ENCODE measurements around the gene NRCAM.

NRCAM gene

GRCh38 chr7:108249453-108249852, 206.8 kb downstream of the NRCAM start:
- Histone ChIP-seq H3K9me3 (ENCODE audit: control insufficient read depth, low read length) (no peaks in the 10 kb centered on the region), H2AFZ (ENCODE audit: low read depth, low read length) (no peak overlapping the region), H3K14ac (ENCODE audit: low read length in 2 of 2) (no peak overlapping the region), H2BK12ac (ENCODE audit: low read length in 2 of 2) (no peak overlapping the region), H3K23ac (ENCODE audit: low read length in 2 of 2) (no peak overlapping the region), H3K9ac (ENCODE audit: low read length) (no peak overlapping the region), H3K4me1 (ENCODE audit: control insufficient read depth, insufficient read depth, low read depth, low read length) (peaks cover 2% of the 10 kb centered on the region), H4K8ac (ENCODE audit: low read length) (no peak overlapping the region), H4K91ac (ENCODE audit: low read length) (no peak overlapping the region), H3K27me3 (ENCODE audit: control insufficient read depth in 1 of 2, insufficient read depth in 1 of 2, low read length in 2 of 2) (no peaks in the 10 kb centered on the region), H2BK5ac (ENCODE audit: low read depth, low read length, poor library complexity, severe bottlenecking) (no peak overlapping the region), H3K4me3 (ENCODE audit: insufficient read depth in 1 of 2, low read depth in 1 of 2, low read length in 2 of 2) (no peak overlapping the region), H3K27ac (ENCODE audit: low read length, poor library complexity, severe bottlenecking) (no peak overlapping the region), H2BK120ac (ENCODE audit: low read depth, low read length) (no peak overlapping the region), H3K4ac (ENCODE audit: low read depth in 1 of 2, low read length in 2 of 2) (no peak overlapping the region), H3K79me1 (replicated peaks; ENCODE audit: low read length, poor library complexity, severe bottlenecking) (no peaks in the 10 kb centered on the region), H2BK15ac (ENCODE audit: low read depth, poor library complexity, severe bottlenecking) (no peak overlapping the region), H3K18ac (ENCODE audit: low read depth in 1 of 2, low read length in 2 of 2) (no peak overlapping the region), H3K4me2 (ENCODE audit: low read length, poor library complexity, severe bottlenecking) (no peak overlapping the region), H2AK5ac (ENCODE audit: low read length, severe bottlenecking) (no peak overlapping the region), H3K36me3 (ENCODE audit: control insufficient read depth in 1 of 2, insufficient read depth in 2 of 2, low read depth in 1 of 2, low read length in 2 of 2) (no peaks in the 10 kb centered on the region)
- DNase-seq, result no peak
- 80% methylated on average over 1 of the region's 1 CpG for WGBS

GRCh38 chr7:108248821-108249220, 207.4 kb downstream of the NRCAM start:
- Histone ChIP-seq H2AFZ (ENCODE audit: low read depth, low read length) (no peak overlapping the region), H3K4me3 (ENCODE audit: insufficient read depth in 1 of 2, low read depth in 1 of 2, low read length in 2 of 2) (no peak overlapping the region), H2BK5ac (ENCODE audit: low read depth, low read length, poor library complexity, severe bottlenecking) (no peak overlapping the region), H3K27me3 (ENCODE audit: control insufficient read depth in 1 of 2, insufficient read depth in 1 of 2, low read length in 2 of 2) (no peaks in the 10 kb centered on the region), H3K9ac (ENCODE audit: low read length) (no peak overlapping the region), H3K27ac (ENCODE audit: low read length, poor library complexity, severe bottlenecking) (no peak overlapping the region), H3K4me1 (ENCODE audit: control insufficient read depth, insufficient read depth, low read depth, low read length) (peaks cover 2% of the 10 kb centered on the region), H2BK15ac (ENCODE audit: low read depth, poor library complexity, severe bottlenecking) (no peak overlapping the region), H3K14ac (ENCODE audit: low read length in 2 of 2) (no peak overlapping the region), H3K18ac (ENCODE audit: low read depth in 1 of 2, low read length in 2 of 2) (no peak overlapping the region), H3K23ac (ENCODE audit: low read length in 2 of 2) (no peak overlapping the region), H4K8ac (ENCODE audit: low read length) (no peak overlapping the region), H4K91ac (ENCODE audit: low read length) (no peak overlapping the region), H3K36me3 (ENCODE audit: control insufficient read depth in 1 of 2, insufficient read depth in 2 of 2, low read depth in 1 of 2, low read length in 2 of 2) (no peaks in the 10 kb centered on the region), H2AK5ac (ENCODE audit: low read length, severe bottlenecking) (no peak overlapping the region), H2BK120ac (ENCODE audit: low read depth, low read length) (no peak overlapping the region), H3K4me2 (ENCODE audit: low read length, poor library complexity, severe bottlenecking) (no peak overlapping the region), H3K9me3 (ENCODE audit: control insufficient read depth, low read length) (no peaks in the 10 kb centered on the region), H3K79me1 (replicated peaks; ENCODE audit: low read length, poor library complexity, severe bottlenecking) (no peaks in the 10 kb centered on the region), H3K4ac (ENCODE audit: low read depth in 1 of 2, low read length in 2 of 2) (no peak overlapping the region), H2BK12ac (ENCODE audit: low read length in 2 of 2) (no peak overlapping the region)
- DNase-seq, result no peak
- WGBS, result 92% methylated on average over 4 of the region's 4 CpGs

- no peak overlapping the region for H2BK5ac ChIP-seq (ENCODE audit: low read depth, low read length, poor library complexity, severe bottlenecking)
- H4K91ac ChIP-seq (ENCODE audit: low read length), result no peak overlapping the region
- 77% methylated on average over 2 of the region's 2 CpGs for WGBS
- H2AFZ ChIP-seq (ENCODE audit: low read depth, low read length), result no peak overlapping the region
- no peak overlapping the region for H2BK12ac ChIP-seq (ENCODE audit: low read length in 2 of 2)
- H2AK5ac ChIP-seq (ENCODE audit: low read length, severe bottlenecking), result no peak overlapping the region
- DNase-seq, result no peak
- H3K9me3 ChIP-seq (ENCODE audit: control insufficient read depth, low read length), result no peaks in the 10 kb centered on the region
- peaks cover 2% of the 10 kb centered on the region for H3K4me1 ChIP-seq (ENCODE audit: control insufficient read depth, insufficient read depth, low read depth, low read length)
- H4K8ac ChIP-seq (ENCODE audit: low read length), result no peak overlapping the region
- H2BK15ac ChIP-seq (ENCODE audit: low read depth, poor library complexity, severe bottlenecking), result no peak overlapping the region
- H3K79me1 ChIP-seq (replicated peaks; ENCODE audit: low read length, poor library complexity, severe bottlenecking), result no peaks in the 10 kb centered on the region
- no peak overlapping the region for H3K4me2 ChIP-seq (ENCODE audit: low read length, poor library complexity, severe bottlenecking)
- no peaks in the 10 kb centered on the region for H3K27me3 ChIP-seq (ENCODE audit: control insufficient read depth in 1 of 2, insufficient read depth in 1 of 2, low read length in 2 of 2)
- H3K27ac ChIP-seq (ENCODE audit: low read length, poor library complexity, severe bottlenecking), result no peak overlapping the region
- H3K36me3 ChIP-seq (ENCODE audit: control insufficient read depth in 1 of 2, insufficient read depth in 2 of 2, low read depth in 1 of 2, low read length in 2 of 2), result no peaks in the 10 kb centered on the region
- no peak overlapping the region for H3K18ac ChIP-seq (ENCODE audit: low read depth in 1 of 2, low read length in 2 of 2)
- H3K4me3 ChIP-seq (ENCODE audit: insufficient read depth in 1 of 2, low read depth in 1 of 2, low read length in 2 of 2), result no peak overlapping the region
- no peak overlapping the region for H3K4ac ChIP-seq (ENCODE audit: low read depth in 1 of 2, low read length in 2 of 2)
- no peak overlapping the region for H3K9ac ChIP-seq (ENCODE audit: low read length)
- no peak overlapping the region for H3K14ac ChIP-seq (ENCODE audit: low read length in 2 of 2)
- no peak overlapping the region for H3K23ac ChIP-seq (ENCODE audit: low read length in 2 of 2)
- no peak overlapping the region for H2BK120ac ChIP-seq (ENCODE audit: low read depth, low read length)
Measured at GRCh38 chr7:108248418-108248817, 207.8 kb downstream of the NRCAM start.

- Histone ChIP-seq H2BK5ac (ENCODE audit: low read depth, low read length, poor library complexity, severe bottlenecking) (no peak overlapping the region), H2BK15ac (ENCODE audit: low read depth, poor library complexity, severe bottlenecking) (no peak overlapping the region), H3K79me1 (replicated peaks; ENCODE audit: low read length, poor library complexity, severe bottlenecking) (no peaks in the 10 kb centered on the region), H3K27ac (ENCODE audit: low read length, poor library complexity, severe bottlenecking) (no peak overlapping the region), H3K9me3 (ENCODE audit: control insufficient read depth, low read length) (no peaks in the 10 kb centered on the region), H4K8ac (ENCODE audit: low read length) (no peak overlapping the region), H2BK120ac (ENCODE audit: low read depth, low read length) (no peak overlapping the region), H3K27me3 (ENCODE audit: control insufficient read depth in 1 of 2, insufficient read depth in 1 of 2, low read length in 2 of 2) (no peaks in the 10 kb centered on the region), H3K23ac (ENCODE audit: low read length in 2 of 2) (no peak overlapping the region), H3K4me1 (ENCODE audit: control insufficient read depth, insufficient read depth, low read depth, low read length) (peaks cover 2% of the 10 kb centered on the region), H2BK12ac (ENCODE audit: low read length in 2 of 2) (no peak overlapping the region), H3K4me2 (ENCODE audit: low read length, poor library complexity, severe bottlenecking) (no peak overlapping the region), H2AFZ (ENCODE audit: low read depth, low read length) (no peak overlapping the region), H4K91ac (ENCODE audit: low read length) (no peak overlapping the region), H3K36me3 (ENCODE audit: control insufficient read depth in 1 of 2, insufficient read depth in 2 of 2, low read depth in 1 of 2, low read length in 2 of 2) (no peaks in the 10 kb centered on the region), H3K4ac (ENCODE audit: low read depth in 1 of 2, low read length in 2 of 2) (no peak overlapping the region), H2AK5ac (ENCODE audit: low read length, severe bottlenecking) (no peak overlapping the region), H3K14ac (ENCODE audit: low read length in 2 of 2) (no peak overlapping the region), H3K4me3 (ENCODE audit: insufficient read depth in 1 of 2, low read depth in 1 of 2, low read length in 2 of 2) (no peak overlapping the region), H3K18ac (ENCODE audit: low read depth in 1 of 2, low read length in 2 of 2) (no peak overlapping the region), H3K9ac (ENCODE audit: low read length) (no peak overlapping the region)
- DNase-seq, result no peak
- WGBS, result no CpG with 5 or more reads among the region's 1 CpG
Measured at GRCh38 chr7:108247614-108248013, 208.6 kb downstream of the NRCAM start.
